H9 (cell line): ENCODE results near the gene STAP2. TPM values are rescaled to one million over a fixed set of nuclear protein-coding genes. Genes with fewer than 3 reads are reported as not detected.

Experiments
- DNase-seq: peaks from one replicate; pipeline ENCODE4 v3.0.0-alpha.2; 2017
- H2AFZ ChIP-seq: one replicate; pipeline ENCODE4 v1.6.1; 2013; ENCODE audit warnings: mild to moderate bottlenecking, low read length, control low read depth, moderate library complexity
- H2AK5ac ChIP-seq: 2 replicates; pipeline ENCODE4 v1.6.1; 2013; ENCODE audit warnings: low read length, control low read depth, mixed read lengths; ENCODE audit not compliant: insufficient read length
- H2BK120ac ChIP-seq: one replicate; pipeline ENCODE4 v1.6.1; 2013; ENCODE audit warnings: low read depth, mild to moderate bottlenecking, low read length, control low read depth, inconsistent platforms; ENCODE audit not compliant: poor library complexity, severe bottlenecking
- H2BK12ac ChIP-seq: 2 replicates; pipeline ENCODE4 v1.6.1; 2013; ENCODE audit warnings: low read length, control low read depth, mixed read lengths, low read depth; ENCODE audit not compliant: insufficient read length
- H2BK15ac ChIP-seq: 2 replicates; pipeline ENCODE4 v1.6.1; 2013; ENCODE audit warnings: low read depth, low read length, control low read depth
- H2BK20ac ChIP-seq: one replicate; pipeline ENCODE4 v1.6.1; 2013; ENCODE audit warnings: low read depth, mild to moderate bottlenecking, low read length, control low read depth, inconsistent platforms; ENCODE audit not compliant: poor library complexity, severe bottlenecking
- H2BK5ac ChIP-seq: 2 replicates; pipeline ENCODE4 v1.6.1; 2013; ENCODE audit warnings: low read length, control low read depth, mixed read lengths; ENCODE audit not compliant: insufficient read length
- H3K14ac ChIP-seq: 2 replicates; pipeline ENCODE4 v1.6.1; 2013; ENCODE audit warnings: low read length, control low read depth; ENCODE audit not compliant: insufficient read depth
- H3K18ac ChIP-seq: 2 replicates; pipeline ENCODE4 v1.6.1; 2013; ENCODE audit warnings: low read depth, mild to moderate bottlenecking, mixed read lengths, low read length, control low read depth; ENCODE audit not compliant: insufficient read length
- H3K23ac ChIP-seq: 2 replicates; pipeline ENCODE4 v1.6.1; 2013; ENCODE audit warnings: low read length, control low read depth, mixed read lengths, low read depth; ENCODE audit not compliant: insufficient read length
- H3K23me2 ChIP-seq: 2 replicates; pipeline ENCODE4 v1.6.1; 2013; ENCODE audit warnings: low read depth, mild to moderate bottlenecking, mixed read lengths, low read length, control low read depth; ENCODE audit not compliant: insufficient read length, poor library complexity, severe bottlenecking
- H3K27ac ChIP-seq: 2 replicates; pipeline ENCODE4 v1.5.1; 2013; ENCODE audit warnings: low read length, control low read depth, mixed read lengths, low read depth; ENCODE audit not compliant: insufficient read length
- H3K27me3 ChIP-seq: 2 replicates; pipeline ENCODE4 v1.6.1; 2013; ENCODE audit warnings: low read length, control low read depth, inconsistent platforms; ENCODE audit not compliant: insufficient read depth
- H3K4ac ChIP-seq: 2 replicates; pipeline ENCODE4 v1.6.1; 2013; ENCODE audit warnings: low read depth, mild to moderate bottlenecking, control low read depth, inconsistent platforms, low read length, moderate library complexity
- H3K4me1 ChIP-seq: 2 replicates; pipeline ENCODE4 v1.6.1; 2013; ENCODE audit warnings: low read length, control low read depth, inconsistent platforms; ENCODE audit not compliant: insufficient read depth
- H3K4me2 ChIP-seq: 2 replicates; pipeline ENCODE4 v1.6.1; 2013; ENCODE audit warnings: low read length, control low read depth, mixed read lengths; ENCODE audit not compliant: insufficient read length, insufficient read depth
- H3K56ac ChIP-seq: 2 replicates; pipeline ENCODE4 v1.6.1; 2013; ENCODE audit warnings: low read depth, mild to moderate bottlenecking, mixed read lengths, low read length, control low read depth; ENCODE audit not compliant: insufficient read length
- H3K79me1 ChIP-seq: 2 replicates; pipeline ENCODE4 v1.6.1; 2013; ENCODE audit warnings: low read depth, mild to moderate bottlenecking, moderate library complexity, low read length, control low read depth, inconsistent platforms; ENCODE audit not compliant: insufficient read depth, poor library complexity, severe bottlenecking
- H3K79me2 ChIP-seq: 2 replicates; pipeline ENCODE4 v1.6.1; 2013; ENCODE audit warnings: low read length, control low read depth, inconsistent platforms; ENCODE audit not compliant: insufficient read depth
- H3K9ac ChIP-seq: 2 replicates; pipeline ENCODE4 v1.6.1; 2013; ENCODE audit warnings: low read length, control low read depth, mixed read lengths; ENCODE audit not compliant: insufficient read length; ENCODE audit errors: extremely low read depth
- H3K9me3 ChIP-seq: one replicate; pipeline ENCODE4 v1.6.1; 2013; ENCODE audit warnings: low read depth, low read length, inconsistent platforms; ENCODE audit not compliant: control insufficient read depth
- H3T11ph ChIP-seq: one replicate; pipeline ENCODE4 v1.6.1; 2013; ENCODE audit warnings: mild to moderate bottlenecking, low read length, control low read depth, inconsistent platforms
- H4K20me1 ChIP-seq: one replicate; pipeline ENCODE4 v1.6.1; 2013; ENCODE audit not compliant: control insufficient read depth, insufficient read length, insufficient read depth
- H4K5ac ChIP-seq: 2 replicates; pipeline ENCODE4 v1.6.1; 2013; ENCODE audit warnings: low read depth, mild to moderate bottlenecking, mixed read lengths, low read length, control low read depth; ENCODE audit not compliant: insufficient read length
- H4K8ac ChIP-seq: replicated peaks from 2 replicates; pipeline ENCODE4 v1.6.1; 2013; ENCODE audit warnings: low read length, control low read depth, mixed read lengths, low read depth; ENCODE audit not compliant: insufficient read length
- H4K91ac ChIP-seq: 2 replicates; pipeline ENCODE4 v1.6.1; 2013; ENCODE audit warnings: low read depth, mild to moderate bottlenecking, moderate library complexity, mixed read lengths, low read length, control low read depth; ENCODE audit not compliant: insufficient read length
- H3K27ac Mint-ChIP-seq, 3 experiments: 2 replicates in 2 of 3; 3 replicates in 1 of 3; pipeline ENCODE4 v1.8.0; 2020 to 2021; ENCODE audit warnings: mixed read lengths in 3 of 3, mild to moderate bottlenecking in 1 of 3, moderate library complexity in 1 of 3
- H3K27me3 Mint-ChIP-seq: 2 replicates; pipeline ENCODE4 v1.8.0; 2021; ENCODE audit warnings: low read depth, mild to moderate bottlenecking, moderate library complexity, mixed read lengths
- H3K36me3 Mint-ChIP-seq, 3 experiments: 2 replicates in 2 of 3; 3 replicates in 1 of 3; pipeline ENCODE4 v1.8.0; 2020 to 2021; ENCODE audit warnings: low read depth in 3 of 3, mixed read lengths in 3 of 3; ENCODE audit not compliant: insufficient read depth in 1 of 3
- H3K4me1 Mint-ChIP-seq, 2 experiments: 2 replicates each; pipeline ENCODE4 v1.8.0; 2020; ENCODE audit warnings: mixed read lengths in 2 of 2
- H3K4me3 Mint-ChIP-seq, 2 experiments: 2 replicates in 1 of 2; 3 replicates in 1 of 2; pipeline ENCODE4 v1.8.0; 2020 to 2021; ENCODE audit warnings: mild to moderate bottlenecking in 2 of 2, mixed read lengths in 2 of 2, moderate library complexity in 1 of 2
- H3K9me3 Mint-ChIP-seq, 2 experiments: 2 replicates in 1 of 2; 3 replicates in 1 of 2; pipeline ENCODE4 v1.8.0; 2020; ENCODE audit warnings: mild to moderate bottlenecking in 2 of 2, mixed read lengths in 2 of 2, moderate library complexity in 1 of 2
- WGBS: extraction: QIAGEN DNeasy Blood & Tissue Kit; methylation state at CpG from one replicate; pipeline ENCODE4 v1.1.7; 2013; ENCODE audit warnings: missing lambda C conversion rate, low lambda C conversion rate, mixed read lengths; ENCODE audit not compliant: insufficient read length; ENCODE audit errors: extremely low coverage; 5-methylcytosine and 5-hydroxymethylcytosine counted together
- total RNA-seq: library from RNA; stranded (reverse); gene quantifications from 2 replicates; pipeline ENCODE4 v1.2.1, GENCODE V29; 2021
- TF ChIP-seq, protein P1 (sequence below): fragments of 200-600 bp; sonication (generic); conservative IDR thresholded peaks from 3 replicates; pipeline ENCODE4 v1.8.0; 2021; ENCODE audit warnings: antibody characterized with exemption, mild to moderate bottlenecking

STAP2 gene
- total RNA-seq, 1 experiment from 2014 or later: 20.2 TPM

DNA sequence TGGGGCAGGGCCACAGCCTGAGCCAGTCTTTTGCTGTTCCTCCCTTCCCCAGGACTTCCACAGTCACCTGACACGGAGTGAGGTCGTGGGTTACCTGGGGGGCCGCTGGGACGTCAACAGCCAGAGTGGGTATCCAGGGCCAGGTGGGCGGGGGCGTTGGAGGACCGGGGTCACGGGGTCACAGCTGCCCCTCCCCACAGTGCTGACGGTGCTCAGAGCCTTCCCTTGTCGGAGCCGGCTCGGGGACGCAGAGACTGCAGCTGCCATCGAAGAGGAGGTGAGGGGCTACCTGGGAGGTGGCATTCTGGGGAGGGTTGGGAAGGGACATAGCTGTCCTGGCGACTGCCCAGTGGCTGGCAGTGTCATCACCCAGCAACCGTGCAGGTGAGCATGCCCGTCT, 16.3 kb upstream of the STAP2 start:
- TF ChIP-seq, protein P1, sequence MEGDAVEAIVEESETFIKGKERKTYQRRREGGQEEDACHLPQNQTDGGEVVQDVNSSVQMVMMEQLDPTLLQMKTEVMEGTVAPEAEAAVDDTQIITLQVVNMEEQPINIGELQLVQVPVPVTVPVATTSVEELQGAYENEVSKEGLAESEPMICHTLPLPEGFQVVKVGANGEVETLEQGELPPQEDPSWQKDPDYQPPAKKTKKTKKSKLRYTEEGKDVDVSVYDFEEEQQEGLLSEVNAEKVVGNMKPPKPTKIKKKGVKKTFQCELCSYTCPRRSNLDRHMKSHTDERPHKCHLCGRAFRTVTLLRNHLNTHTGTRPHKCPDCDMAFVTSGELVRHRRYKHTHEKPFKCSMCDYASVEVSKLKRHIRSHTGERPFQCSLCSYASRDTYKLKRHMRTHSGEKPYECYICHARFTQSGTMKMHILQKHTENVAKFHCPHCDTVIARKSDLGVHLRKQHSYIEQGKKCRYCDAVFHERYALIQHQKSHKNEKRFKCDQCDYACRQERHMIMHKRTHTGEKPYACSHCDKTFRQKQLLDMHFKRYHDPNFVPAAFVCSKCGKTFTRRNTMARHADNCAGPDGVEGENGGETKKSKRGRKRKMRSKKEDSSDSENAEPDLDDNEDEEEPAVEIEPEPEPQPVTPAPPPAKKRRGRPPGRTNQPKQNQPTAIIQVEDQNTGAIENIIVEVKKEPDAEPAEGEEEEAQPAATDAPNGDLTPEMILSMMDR: no peak
- no peaks in the 10 kb centered on the region for H3K79me1 ChIP-seq
- no peak overlapping the region for H3K9ac ChIP-seq
- no peak overlapping the region for H3K27ac ChIP-seq
- Mint-ChIP-seq H3K27ac (no peak overlapping the region), H3K27me3 (peaks cover 2% of the 10 kb centered on the region; the same call in 1 of the 2 replicates), H3K4me3 (no peak overlapping the region), H3K4me1 (peaks cover 0 to 2% of the 10 kb centered on the region in 2 experiments; a peak in 1 of 4 replicates), H3K9me3 (no peaks in the 10 kb centered on the region; a peak in 1 of 5 replicates), H3K36me3 (peaks cover 5 to 41% (median 28%) of the 10 kb centered on the region in 3 experiments; a peak in 6 of 7 replicates)
- H4K91ac ChIP-seq: no peak overlapping the region
- no peaks in the 10 kb centered on the region for H3K79me2 ChIP-seq
- H2BK20ac ChIP-seq: no peak overlapping the region
- H3K9me3 ChIP-seq: no peaks in the 10 kb centered on the region
- no peak overlapping the region for H3K4me2 ChIP-seq
- H3K23ac ChIP-seq: no peak overlapping the region
- WGBS: no CpG with 5 or more reads among the region's 17 CpGs
- no peak overlapping the region for H2AFZ ChIP-seq
- H3T11ph ChIP-seq: no peak overlapping the region
- no peak overlapping the region for H2BK12ac ChIP-seq
- H2BK5ac ChIP-seq: no peak overlapping the region
- no peaks in the 10 kb centered on the region for H3K4me1 ChIP-seq
- no peaks in the 10 kb centered on the region for H3K23me2 ChIP-seq
- no peak for DNase-seq
- no peak overlapping the region for H3K4ac ChIP-seq
- H3K27me3 ChIP-seq: no peaks in the 10 kb centered on the region
- H4K8ac ChIP-seq: no peak overlapping the region
- H2BK120ac ChIP-seq: no peak overlapping the region
- H2BK15ac ChIP-seq: no peak overlapping the region
- H3K56ac ChIP-seq: no peak overlapping the region
- H2AK5ac ChIP-seq: no peak overlapping the region
- H4K5ac ChIP-seq: no peak overlapping the region
- no peak overlapping the region for H3K14ac ChIP-seq
- no peak overlapping the region for H3K18ac ChIP-seq
- H4K20me1 ChIP-seq: no peaks in the 10 kb centered on the region
